ENCODE measurements around the gene EOLA1.
A peak's percentile ranks its signal among the peaks of the same experiment; 100 is the strongest.
"Not testable (repeated sequence)": the region's sequence is repeated elsewhere in the genome, so short reads cannot be mapped to it uniquely, and the experiment has no call there.

The EOLA1 gene

DNA sequence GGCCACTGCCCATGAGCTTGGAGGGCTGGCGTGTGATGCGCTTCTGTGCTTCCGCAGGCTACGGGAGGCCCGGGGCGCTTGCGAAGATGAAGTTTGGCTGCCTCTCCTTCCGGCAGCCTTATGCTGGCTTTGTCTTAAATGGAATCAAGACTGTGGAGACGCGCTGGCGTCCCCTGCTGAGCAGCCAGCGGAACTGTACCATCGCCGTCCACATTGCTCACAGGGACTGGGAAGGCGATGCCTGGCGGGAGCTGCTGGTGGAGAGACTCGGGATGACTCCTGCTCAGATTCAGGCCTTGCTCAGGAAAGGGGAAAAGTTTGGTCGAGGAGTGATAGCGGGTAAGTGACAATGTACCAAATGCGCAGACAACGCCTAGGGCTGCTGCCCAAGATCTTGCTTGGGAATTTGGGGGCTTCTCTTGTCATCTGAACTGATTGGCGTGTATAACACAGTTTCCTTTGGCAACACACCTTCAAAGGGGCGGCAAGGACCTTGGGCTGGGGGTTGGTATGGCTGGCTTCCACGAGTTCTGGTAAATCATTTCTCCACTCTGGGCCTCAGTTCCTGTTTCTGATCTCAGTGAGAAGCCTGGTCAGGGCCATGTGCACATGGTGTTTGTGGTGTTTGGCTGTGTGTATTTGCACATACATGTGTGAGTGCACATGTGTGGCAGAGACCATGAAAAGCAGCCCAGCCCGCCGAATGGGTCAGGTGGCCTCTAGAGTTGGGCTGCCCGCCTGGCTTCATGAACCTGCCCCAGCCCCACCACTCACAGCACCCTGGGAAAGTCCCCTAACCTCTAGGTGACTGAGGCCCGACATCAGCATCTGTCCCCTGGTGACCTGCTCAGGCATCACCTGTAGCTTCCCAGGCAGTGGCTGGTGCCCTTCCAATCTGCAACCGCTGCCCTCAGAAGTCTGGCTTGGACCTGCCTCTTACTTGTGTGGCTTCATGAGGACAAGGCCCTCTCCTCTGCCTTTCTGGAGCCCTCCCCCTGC lies 5.0 kb downstream of the EOLA1 start:
- DNase-seq (ENCODE audit: low read depth) = not testable (repeated sequence)

DNA sequence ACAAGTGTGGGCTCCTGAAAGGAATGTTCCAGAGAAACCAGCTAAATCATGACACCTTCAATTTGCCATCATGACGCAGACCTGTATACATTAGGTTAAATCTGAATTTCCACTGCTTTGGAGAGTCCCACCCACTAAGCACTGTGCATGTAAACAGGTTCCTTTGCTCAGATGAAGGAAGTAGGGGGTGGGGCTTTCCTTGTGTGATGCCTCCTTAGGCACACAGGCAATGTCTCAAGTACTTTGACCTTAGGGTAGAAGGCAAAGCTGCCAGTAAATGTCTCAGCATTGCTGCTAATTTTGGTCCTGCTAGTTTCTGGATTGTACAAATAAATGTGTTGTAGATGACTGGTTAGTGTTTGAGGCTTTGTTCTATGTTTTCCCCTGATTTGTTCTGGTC lies 6.2 kb downstream of the EOLA1 start:
- not testable (repeated sequence) for DNase-seq (ENCODE audit: low read depth)

DNA sequence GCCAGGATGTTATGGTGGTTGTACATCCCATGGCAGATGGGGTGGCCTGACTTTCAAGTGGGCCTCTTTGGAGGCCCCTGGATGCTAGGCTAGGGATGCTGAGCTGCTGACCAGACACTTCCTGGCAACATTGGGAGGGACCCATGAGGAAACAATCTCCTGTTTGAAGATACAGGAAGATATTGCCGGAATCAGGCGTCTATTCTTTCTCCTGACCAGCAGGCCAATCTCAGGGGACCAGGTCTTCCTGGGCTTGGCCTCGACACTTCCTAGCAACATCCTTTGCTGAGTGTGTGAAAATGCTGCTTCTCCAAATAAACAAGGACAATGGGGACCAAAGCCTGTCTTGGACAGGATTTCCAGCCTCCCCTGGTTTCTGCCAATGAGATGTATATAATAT lies 7.0 kb downstream of the EOLA1 start:
- DNase-seq (ENCODE audit: low read depth) = not testable (repeated sequence)

DNA sequence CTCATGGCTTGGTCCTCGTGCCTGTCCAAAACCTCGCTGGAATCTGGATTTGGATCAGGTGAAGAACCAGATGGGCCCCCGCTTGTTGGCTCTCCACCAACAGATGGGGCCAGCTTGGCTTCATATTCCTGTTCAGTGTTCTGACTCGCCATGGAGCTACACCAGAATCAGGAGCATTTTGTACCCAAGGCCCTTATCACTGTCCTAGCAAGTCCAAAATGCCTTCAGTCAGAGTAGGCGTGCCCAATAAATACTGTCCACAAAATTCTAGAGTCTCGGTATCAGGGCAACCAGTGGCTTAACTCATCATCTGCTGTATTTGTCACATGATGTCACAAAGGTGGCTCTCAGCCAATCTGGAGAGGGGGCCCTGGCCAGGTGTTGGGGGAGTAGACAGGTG lies 8.9 kb downstream of the EOLA1 start, which contains the start of gene HSFX3:
TSS of gene HSFX3 (minus strand) at position 224 of the 400 bp plus-strand sequence. CDS start at position 152, 72 bp downstream.
- DNase-seq (ENCODE audit: low read depth) = not testable (repeated sequence)

DNA sequence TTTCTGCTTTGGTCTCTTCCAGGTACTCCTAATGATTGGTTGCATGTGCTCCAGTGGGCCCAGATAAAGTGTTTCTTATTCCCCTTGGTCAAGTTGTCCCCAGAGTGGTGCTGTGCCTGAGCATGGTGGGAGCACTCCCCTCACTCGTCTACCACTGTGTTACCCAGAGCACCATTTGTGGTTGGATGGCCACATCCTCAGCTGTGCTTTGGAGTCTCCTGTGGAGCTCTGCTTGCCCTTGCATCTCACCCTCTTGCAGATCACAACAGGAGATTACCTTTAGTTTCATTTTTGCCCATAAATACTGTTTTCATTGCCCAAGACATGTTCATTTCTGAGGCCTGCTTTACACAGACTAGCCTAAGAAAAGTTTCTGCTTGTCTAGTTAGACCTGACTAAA lies 9.6 kb downstream of the EOLA1 start:
- DNase-seq (ENCODE audit: low read depth) = not testable (repeated sequence)

DNA sequence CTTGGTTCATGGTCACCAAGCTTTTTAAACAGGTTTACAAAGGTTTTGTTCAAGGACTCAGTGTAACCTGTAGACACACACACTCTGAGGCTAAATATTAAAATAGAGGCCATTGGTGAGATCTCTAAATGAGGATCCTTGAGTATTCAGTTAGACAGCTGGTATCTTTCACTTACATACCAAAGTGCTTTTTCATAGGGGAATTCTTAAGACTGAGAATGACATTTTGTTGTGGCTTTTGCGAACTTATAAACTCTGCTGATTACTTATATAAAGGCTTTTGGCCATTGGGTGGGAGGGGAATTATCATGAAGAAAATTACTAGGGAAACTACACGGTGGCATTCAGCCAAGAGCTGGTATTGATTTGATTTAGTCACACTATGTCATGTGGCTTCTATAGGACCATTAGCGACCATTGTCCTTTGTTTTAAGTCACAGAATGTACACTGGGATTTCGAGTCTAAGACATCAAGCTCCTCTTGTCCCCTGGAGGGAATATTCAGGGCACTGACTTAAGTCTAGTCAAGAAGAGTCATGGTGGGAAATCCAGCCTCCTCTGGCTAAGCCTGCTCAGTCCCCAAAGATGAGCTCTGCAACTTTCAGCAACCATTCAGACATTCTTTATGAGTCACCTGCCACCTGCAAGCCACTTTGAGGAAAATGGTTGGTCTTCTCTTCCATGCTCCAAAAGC lies 10.6 kb downstream of the EOLA1 start:
- not testable (repeated sequence) for DNase-seq (ENCODE audit: low read depth)

DNA sequence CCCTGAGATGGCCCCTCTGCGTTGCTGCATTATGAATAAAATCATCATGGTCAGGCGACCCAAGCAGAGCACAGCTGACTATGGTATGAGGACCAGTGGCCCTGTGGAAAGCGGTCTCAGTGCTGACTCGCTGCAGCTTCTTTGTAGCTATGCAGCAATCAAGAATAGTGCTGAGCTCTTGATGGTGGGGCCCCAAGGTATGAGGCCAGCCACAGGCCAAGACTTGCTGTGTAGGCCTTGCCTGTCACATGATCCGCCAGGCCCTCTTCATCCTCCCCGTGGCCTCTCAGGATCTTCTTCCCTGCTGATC lies 11.1 kb downstream of the EOLA1 start:
- DNase-seq (ENCODE audit: low read depth) = not testable (repeated sequence)

DNA sequence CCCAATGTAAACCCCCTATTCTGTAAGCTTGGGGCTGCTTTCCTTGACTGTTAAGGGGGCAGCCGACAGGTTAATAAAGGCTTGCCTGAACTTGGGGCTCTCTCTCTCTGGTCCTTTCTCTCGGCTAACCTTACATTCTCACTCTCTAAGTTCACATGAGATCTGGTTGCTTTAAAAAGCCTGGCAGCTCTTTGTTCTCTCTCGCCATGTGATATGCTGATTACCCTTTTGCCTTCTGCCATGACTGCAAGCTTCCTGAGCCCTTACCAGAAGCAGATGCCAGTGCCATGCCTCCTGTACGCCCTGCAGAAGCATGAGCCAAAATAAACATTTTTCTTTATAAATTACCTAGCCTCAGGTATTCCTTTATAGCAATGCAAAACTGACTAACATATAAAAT lies 14.4 kb downstream of the EOLA1 start:
- DNase-seq (ENCODE audit: low read depth) = not testable (repeated sequence)

DNA sequence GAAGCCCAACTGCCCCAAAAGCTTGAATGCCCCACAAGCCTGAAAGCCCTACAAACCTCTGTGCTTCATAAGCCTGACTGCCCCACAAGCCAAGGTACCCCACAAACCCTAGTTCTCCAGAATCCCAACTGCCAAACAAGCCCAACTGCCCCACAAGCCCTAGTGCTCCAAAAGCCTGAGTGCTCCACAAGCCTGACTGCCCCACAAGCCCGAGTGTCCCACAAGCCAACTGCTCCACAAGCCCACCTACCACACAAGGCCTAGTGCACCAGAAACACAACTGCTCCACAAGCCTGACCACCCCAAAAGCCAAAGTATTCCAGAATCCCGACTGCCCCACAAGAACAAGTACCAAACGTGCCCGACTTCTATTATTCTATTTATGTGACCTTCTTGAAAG lies 22.5 kb downstream of the EOLA1 start:
- DNase-seq (ENCODE audit: low read depth) = no peak

DNA sequence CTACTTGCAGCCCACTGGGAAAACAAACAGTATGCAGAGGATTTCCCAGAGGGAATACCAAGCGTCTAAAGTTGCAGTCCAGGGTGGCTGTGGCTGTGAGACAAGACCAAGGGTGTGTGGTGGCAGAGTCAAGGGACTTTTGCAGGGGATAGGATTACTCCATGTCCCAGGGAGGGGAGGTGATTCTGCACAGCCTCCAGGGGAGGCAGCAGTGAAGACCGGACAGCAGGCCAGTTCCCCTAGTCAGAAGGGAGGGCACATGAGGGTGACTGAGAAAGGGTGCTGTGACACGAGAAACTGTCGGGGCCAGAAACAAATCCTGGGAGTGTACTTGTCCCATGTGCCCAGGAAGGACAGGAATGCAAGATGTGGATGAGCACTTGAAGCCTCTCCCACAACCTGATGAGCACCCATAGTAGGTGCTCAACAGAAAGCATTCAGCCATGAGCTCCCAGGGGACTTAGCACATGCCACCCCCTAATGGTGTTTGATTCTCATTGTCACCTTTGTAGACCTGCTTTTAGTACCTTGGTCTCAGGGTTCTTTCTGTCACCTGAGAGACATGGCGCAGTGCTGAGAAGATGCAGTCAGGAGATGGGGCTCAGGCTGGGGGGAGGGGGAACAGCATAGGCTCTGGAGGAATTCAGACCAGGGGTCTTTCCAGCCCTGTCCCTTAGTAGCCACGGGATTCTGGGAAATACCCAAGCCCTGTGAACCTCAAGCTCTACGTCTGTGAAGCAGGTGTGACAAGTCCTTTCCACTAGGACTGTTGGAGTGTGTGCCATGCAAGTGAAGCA lies 27.0 kb downstream of the EOLA1 start:
- no peak for DNase-seq (ENCODE audit: low read depth)

DNA sequence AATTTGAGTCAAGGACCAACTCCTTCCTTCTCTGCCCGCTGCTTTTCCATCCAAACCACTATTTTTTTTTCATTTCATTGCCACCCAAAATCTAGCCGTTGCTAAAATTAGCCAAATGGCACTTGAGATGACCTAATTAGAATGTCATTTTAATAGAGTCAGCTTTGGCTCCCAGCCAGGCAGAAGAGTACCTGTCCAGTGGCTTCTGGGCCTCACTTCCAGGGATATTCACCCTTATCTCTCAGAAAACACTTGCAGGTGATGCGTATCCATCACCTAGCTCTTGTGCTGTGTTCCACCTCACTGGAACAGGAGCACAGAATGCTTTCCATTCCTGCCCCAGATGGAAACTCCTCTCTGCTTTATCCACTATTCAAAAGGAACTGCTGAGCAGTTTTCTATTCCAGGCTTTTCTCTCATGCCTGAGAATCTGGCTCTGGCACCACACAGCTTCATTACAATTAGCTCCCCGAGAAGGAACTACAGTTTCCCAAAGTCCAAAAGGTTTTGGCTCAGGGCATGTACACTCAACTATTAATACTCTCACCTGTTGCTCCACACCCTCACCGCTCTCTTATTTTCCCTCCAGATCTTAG lies 28.0 kb downstream of the EOLA1 start:
- no peak for DNase-seq (ENCODE audit: low read depth)

DNA sequence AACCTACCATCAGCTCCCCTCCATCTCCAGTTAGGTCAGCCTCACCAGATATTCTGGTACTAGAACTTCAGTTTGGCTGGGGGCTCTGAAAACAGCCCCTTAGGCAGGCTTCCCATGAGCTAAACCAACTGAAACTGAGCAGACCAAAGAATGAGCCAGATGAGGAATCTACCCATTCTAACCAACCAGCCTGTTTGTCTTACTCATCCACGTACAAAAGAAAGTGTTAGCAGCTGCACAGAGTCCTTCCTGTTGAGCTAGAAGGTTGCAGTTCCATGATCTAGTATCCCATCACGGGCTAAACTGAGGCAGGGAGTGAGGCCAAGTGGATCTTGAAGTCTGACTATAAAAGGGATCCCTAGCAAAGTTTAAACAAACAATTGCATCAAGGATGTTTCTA lies 29.0 kb downstream of the EOLA1 start:
- no peak for DNase-seq (ENCODE audit: low read depth)

DNA sequence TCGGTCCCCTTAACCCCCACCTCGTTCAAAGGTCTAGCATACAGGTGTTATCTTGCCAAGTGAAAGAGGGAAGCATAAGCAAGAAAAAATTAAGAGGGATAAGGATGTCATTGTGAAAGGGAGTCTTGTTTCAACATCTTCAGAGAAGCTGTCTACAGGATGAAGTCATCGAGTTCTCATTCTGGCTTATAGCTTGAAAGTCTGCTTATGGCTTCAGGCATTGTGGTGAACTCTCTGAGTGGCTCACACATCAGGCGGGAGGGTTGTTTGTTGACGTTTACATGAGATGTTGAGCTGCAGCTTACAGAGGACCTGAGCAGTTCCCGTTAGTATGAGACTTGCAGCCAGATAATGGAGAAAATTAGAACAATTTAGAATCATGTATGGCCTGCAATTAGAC lies 29.9 kb downstream of the EOLA1 start:
- peak; percentile 73 for DNase-seq (ENCODE audit: low read depth)

DNA sequence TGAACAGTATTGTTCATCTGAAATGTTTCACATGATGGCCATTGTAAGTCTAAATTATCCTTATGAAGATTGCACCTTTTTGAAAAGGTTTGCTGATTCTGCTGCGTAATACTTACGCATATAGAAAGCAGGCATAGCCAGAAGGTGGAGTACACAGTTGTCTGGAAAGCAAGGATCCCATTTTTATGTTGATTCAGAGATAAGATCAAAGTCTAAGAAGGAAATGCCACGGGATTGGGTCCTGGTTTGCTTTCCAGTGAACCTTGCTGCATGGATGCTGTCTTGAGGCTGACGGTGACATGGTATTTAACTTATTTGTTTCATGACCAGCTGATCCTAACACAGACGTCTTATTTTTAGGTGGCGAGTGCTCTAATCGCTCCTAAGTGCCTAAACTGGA lies 31.0 kb downstream of the EOLA1 start:
- DNase-seq (ENCODE audit: low read depth) = no peak

DNA sequence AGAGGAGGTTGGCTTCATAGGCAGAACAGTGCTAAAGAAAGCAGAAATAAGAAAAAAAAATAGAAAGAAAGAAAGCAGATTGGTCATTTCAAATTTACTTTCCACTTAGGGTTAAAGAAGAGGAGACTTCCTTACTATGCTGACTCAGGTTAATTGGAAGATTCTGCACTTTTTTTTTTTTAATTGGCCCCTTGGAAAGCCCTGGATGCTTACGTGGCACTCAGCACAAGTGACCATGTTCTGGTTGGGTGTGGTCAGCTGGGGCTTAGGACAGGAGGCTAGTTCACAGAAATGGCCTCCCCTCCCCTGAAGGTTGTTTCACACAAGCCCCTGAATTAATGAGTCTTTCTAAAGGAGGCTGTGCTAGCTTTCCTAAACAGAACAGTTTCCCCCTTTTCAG lies 31.9 kb downstream of the EOLA1 start:
- no peak for DNase-seq (ENCODE audit: low read depth)

DNA sequence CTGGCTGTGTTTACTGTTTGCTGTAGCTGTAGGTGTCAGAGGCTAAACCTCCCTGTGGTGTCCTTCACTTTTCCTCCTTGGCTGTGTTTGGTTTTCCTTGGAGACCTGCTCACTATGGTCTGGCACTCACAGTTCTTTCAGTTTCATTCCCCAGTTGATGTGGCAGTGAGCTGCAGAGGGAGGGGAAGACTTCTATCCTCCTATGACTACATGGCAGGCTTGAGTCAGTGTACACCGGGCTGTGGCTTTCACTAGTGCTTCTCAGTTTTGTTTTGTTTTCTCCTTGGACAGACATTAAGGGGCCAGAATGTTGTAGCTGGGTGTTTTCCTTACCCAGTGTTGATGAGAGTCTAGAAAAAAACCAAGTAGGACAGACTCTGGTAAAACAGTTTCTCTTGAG lies 32.6 kb downstream of the EOLA1 start:
- not testable (repeated sequence) for DNase-seq (ENCODE audit: low read depth)

DNA sequence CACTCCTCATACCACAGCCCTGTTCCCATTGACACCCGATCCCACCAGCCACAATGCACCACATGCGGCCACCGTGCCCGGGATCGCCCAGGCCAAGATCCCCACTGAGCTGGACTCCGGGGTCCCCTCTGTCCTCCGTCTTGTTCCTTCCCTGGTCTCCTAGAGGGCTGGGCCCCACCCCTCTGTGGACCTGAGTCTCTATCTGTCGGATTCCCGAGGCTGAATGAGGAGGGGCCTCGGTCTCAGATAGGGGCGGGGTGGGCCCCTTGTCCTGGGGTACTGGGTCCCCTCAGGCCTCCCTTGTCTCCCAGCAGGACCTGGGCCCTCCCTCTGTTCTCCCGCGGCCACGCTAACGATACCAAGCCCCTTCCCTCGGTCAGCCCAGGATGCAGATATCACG lies 44.8 kb downstream of the EOLA1 start:
- not testable (repeated sequence) for DNase-seq (ENCODE audit: low read depth)

DNA sequence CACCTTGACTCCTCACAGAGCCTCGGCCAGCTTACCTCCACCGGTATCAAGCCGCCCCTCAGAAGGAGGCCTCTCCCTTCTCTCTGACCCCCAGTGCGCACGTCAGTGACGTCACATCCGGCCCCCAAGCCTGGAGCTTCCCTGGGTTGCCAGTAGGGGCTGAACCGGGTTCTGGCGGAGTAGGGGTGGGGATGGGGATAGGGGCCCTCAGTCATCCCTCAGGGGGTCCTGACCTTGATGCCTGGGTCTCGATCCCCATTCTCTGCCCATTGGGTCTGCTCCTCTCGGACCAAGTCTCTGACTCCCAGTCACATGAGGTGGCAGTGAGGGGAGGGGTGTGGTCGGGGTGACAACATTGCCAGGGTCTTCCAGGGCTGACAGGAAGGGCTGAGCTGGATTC lies 46.5 kb downstream of the EOLA1 start, which contains the start of gene MAGEA9B:
TSS of gene MAGEA9B (minus strand) at position 101 of the 400 bp plus-strand sequence. CDS start 4,280 bp downstream, outside the sequence.
- DNase-seq (ENCODE audit: low read depth) = not testable (repeated sequence)

DNA sequence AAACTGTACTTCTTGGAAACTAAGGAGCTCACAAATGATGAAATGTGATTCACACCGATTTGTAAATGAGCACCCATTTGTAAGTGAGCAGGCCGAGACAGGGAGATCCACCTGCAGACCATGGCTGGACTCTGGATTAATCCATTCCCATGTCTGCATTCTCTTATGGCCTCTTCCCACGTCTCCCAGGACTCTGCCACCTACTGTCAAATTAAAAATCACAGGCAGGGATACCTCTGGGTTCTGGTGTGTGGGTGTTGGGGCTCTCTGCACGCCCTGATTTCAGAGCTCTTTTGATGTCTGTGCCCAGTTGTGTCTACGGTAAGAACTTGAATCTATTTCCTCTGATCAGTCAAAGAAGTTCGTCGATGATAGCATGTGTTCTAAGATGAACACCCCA lies 50.2 kb downstream of the EOLA1 start:
- not testable (repeated sequence) for DNase-seq (ENCODE audit: low read depth)

DNA sequence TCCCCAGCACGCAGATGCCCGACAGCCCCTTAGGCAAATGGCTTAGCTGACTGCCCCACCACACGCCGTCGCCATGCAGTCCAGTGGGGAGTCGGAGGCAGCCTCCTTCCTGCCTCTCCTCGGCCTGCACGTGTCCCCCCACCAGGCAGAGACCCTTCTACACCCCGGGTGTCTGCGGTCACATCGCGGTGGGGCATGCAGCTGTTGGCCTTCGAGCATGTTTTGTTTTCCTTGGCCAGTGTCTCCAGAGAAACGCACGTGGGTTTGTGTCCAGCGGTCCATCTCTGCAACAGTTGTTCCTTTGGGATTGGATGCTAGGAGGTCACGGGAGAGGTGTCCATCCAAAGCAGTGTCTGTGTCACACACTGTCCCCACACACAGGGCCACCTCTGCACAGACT lies 54.4 kb downstream of the EOLA1 start, which contains the start of gene HSFX2:
TSS of gene HSFX2 (minus strand) at position 101 of the 400 bp plus-strand sequence. CDS start 614 bp downstream, outside the sequence.
- DNase-seq (ENCODE audit: low read depth) = not testable (repeated sequence)

DNA sequence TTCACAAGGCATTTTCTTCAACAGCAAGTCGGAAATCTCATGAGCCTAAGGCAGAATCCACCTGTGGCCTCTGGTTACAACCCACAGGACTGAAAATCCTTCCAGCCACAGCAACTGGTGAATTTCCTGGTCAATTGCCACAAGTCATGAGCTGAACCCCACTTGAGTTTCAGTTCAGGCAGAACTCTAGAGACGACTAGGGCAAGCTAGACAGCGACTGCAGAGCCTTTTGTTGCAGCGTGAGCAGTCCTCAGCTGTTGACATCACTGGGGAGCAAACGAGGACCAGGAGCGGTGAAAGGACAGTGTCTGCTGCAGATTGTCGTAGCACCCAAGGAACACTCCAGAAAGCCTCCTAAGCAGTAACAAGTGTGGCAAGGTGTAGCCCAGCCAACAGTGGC lies 55.1 kb downstream of the EOLA1 start:
- DNase-seq (ENCODE audit: low read depth) = not testable (repeated sequence)
